ENCODE data around the gene TUT1.
"Not testable (repeated sequence)": the region's sequence is repeated elsewhere in the genome, so short reads cannot be mapped to it uniquely, and the experiment has no call there.

The TUT1 gene

GRCh38 chr11:62552485-62553079 is 38.7 kb downstream of the TUT1 start:
- Histone ChIP-seq H3K36me3 (ENCODE audit: insufficient read depth, low read length) (0 out of 2 replicates have a peak, but pooled peaks cover under 1% of the 10 kb centered on the region), H3K4me2 (ENCODE audit: insufficient read depth, low read length) (no peak overlapping the region), H3K27me3 (ENCODE audit: insufficient read depth, low read length, poor library complexity) (peaks cover 14% of the 10 kb centered on the region), H2AFZ (ENCODE audit: low read depth, low read length) (no peak overlapping the region), H3K27ac (ENCODE audit: low read length) (no peak overlapping the region), H3K9me3 (ENCODE audit: insufficient read depth, low read length, severe bottlenecking) (no peaks in the 10 kb centered on the region), H3K4me3 (ENCODE audit: low read depth in 1 of 2, low read length in 2 of 2) (no peak overlapping the region), H3K4me1 (ENCODE audit: insufficient read depth, low read length) (peaks cover 41% of the 10 kb centered on the region), H4K20me1 (ENCODE audit: insufficient read depth, low read length) (peaks cover 14% of the 10 kb centered on the region), H3K79me2 (ENCODE audit: insufficient read depth, low read length) (no peaks in the 10 kb centered on the region), H3K9ac (ENCODE audit: low read depth, low read length) (no peak overlapping the region)
- no peak for TF ChIP-seq EZH2 (IDR thresholded peaks at IDR 0.05; ENCODE audit: borderline replicate concordance, low read depth, low read length, severe bottlenecking)
- TF ChIP-seq, protein P1, sequence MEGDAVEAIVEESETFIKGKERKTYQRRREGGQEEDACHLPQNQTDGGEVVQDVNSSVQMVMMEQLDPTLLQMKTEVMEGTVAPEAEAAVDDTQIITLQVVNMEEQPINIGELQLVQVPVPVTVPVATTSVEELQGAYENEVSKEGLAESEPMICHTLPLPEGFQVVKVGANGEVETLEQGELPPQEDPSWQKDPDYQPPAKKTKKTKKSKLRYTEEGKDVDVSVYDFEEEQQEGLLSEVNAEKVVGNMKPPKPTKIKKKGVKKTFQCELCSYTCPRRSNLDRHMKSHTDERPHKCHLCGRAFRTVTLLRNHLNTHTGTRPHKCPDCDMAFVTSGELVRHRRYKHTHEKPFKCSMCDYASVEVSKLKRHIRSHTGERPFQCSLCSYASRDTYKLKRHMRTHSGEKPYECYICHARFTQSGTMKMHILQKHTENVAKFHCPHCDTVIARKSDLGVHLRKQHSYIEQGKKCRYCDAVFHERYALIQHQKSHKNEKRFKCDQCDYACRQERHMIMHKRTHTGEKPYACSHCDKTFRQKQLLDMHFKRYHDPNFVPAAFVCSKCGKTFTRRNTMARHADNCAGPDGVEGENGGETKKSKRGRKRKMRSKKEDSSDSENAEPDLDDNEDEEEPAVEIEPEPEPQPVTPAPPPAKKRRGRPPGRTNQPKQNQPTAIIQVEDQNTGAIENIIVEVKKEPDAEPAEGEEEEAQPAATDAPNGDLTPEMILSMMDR (IDR thresholded peaks at IDR 0.05; ENCODE audit: borderline replicate concordance, extremely low read depth, low read length, poor library complexity, severe bottlenecking): no peak
- DNase-seq: no peak
- no peak for ATAC-seq (ENCODE audit: insufficient read depth, low read depth)

- H3K4me1 ChIP-seq (ENCODE audit: insufficient read depth, low read length): peaks cover 31% of the 10 kb centered on the region
- not testable (repeated sequence) for DNase-seq
Observed at GRCh38 chr11:62550478-62550877, 40.8 kb downstream of the TUT1 start.

GRCh38 chr11:62548545-62549335 is 42.6 kb downstream of the TUT1 start:
- Histone ChIP-seq H3K79me2 (ENCODE audit: insufficient read depth, low read length) (no peaks in the 10 kb centered on the region), H3K36me3 (ENCODE audit: insufficient read depth, low read length) (no peaks in the 10 kb centered on the region), H3K27ac (ENCODE audit: low read length) (no peak overlapping the region), H3K4me3 (ENCODE audit: low read depth in 1 of 2, low read length in 2 of 2) (no peak overlapping the region), H3K9ac (ENCODE audit: low read depth, low read length) (no peak overlapping the region), H2AFZ (ENCODE audit: low read depth, low read length) (no peak overlapping the region), H4K20me1 (ENCODE audit: insufficient read depth, low read length) (peaks cover 11% of the 10 kb centered on the region; the same call in 1 of the 2 replicates), H3K27me3 (ENCODE audit: insufficient read depth, low read length, poor library complexity) (peaks cover 51% of the 10 kb centered on the region), H3K4me2 (ENCODE audit: insufficient read depth, low read length) (no peak overlapping the region), H3K4me1 (ENCODE audit: insufficient read depth, low read length) (peaks cover 22% of the 10 kb centered on the region), H3K9me3 (ENCODE audit: insufficient read depth, low read length, severe bottlenecking) (no peaks in the 10 kb centered on the region)
- DNase-seq: no peak
- ATAC-seq (ENCODE audit: insufficient read depth, low read depth): no peak
- TF ChIP-seq EZH2 (IDR thresholded peaks at IDR 0.05; ENCODE audit: borderline replicate concordance, low read depth, low read length, severe bottlenecking): no peak
- TF ChIP-seq, protein P1 (IDR thresholded peaks at IDR 0.05; ENCODE audit: borderline replicate concordance, extremely low read depth, low read length, poor library complexity, severe bottlenecking): no peak

More at GRCh38 chr11:62550478-62550877, 40.8 kb downstream of the TUT1 start:
- ATAC-seq (ENCODE audit: insufficient read depth, low read depth); H4K20me1 ChIP-seq (ENCODE audit: insufficient read depth, low read length); H3K4me3 ChIP-seq (ENCODE audit: low read depth in 1 of 2, low read length in 2 of 2); H3K4me2 ChIP-seq (ENCODE audit: insufficient read depth, low read length); H3K9me3 ChIP-seq (ENCODE audit: insufficient read depth, low read length, severe bottlenecking); H3K36me3 ChIP-seq (ENCODE audit: insufficient read depth, low read length); H2AFZ ChIP-seq (ENCODE audit: low read depth, low read length); H3K27ac ChIP-seq (ENCODE audit: low read length); H3K9ac ChIP-seq (ENCODE audit: low read depth, low read length); H3K79me2 ChIP-seq (ENCODE audit: insufficient read depth, low read length): not testable (repeated sequence)
- H3K27me3 ChIP-seq (ENCODE audit: insufficient read depth, low read length, poor library complexity): peaks cover 35% of the 10 kb centered on the region

DNA sequence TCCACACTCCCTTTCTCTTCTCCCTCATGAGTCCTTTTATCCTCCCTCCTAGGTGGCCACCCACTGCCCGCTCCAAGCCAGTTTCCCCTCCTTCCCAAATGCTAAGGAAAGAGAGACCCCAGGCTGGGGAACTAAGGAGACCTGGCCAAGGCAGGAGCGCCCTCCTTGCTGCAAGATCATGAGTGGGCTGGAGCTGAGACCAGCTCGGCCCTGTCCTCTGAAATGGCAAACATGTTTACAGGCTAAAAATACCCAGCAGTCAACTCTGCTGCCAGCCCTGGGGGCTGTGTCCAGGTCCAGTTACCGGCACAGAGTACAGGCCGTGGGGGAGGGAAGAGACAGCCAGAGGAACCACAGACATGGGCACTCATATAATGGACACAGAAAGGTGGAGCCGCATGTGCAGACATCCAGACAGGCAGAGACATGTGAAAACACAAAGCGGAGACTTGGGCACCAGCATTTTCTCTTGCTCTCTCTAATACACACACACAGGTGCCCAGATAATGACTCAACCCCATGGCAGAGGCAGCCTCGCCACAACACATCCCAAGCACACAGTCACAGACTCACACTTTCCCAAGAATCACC is 43.5 kb downstream of the TUT1 start:
- H3K36me3 ChIP-seq (ENCODE audit: insufficient read depth, low read length): no peaks in the 10 kb centered on the region
- H3K4me1 ChIP-seq (ENCODE audit: insufficient read depth, low read length): peaks cover 22% of the 10 kb centered on the region
- peaks cover 11% of the 10 kb centered on the region; the same call in 1 of the 2 replicates for H4K20me1 ChIP-seq (ENCODE audit: insufficient read depth, low read length)
- H3K27me3 ChIP-seq (ENCODE audit: insufficient read depth, low read length, poor library complexity): peaks cover 60% of the 10 kb centered on the region
- no peaks in the 10 kb centered on the region for H3K9me3 ChIP-seq (ENCODE audit: insufficient read depth, low read length, severe bottlenecking)
- no peak overlapping the region for H3K4me3 ChIP-seq (ENCODE audit: low read depth in 1 of 2, low read length in 2 of 2)
- H3K4me2 ChIP-seq (ENCODE audit: insufficient read depth, low read length): no peak overlapping the region
- H3K9ac ChIP-seq (ENCODE audit: low read depth, low read length): no peak overlapping the region
- no peaks in the 10 kb centered on the region for H3K79me2 ChIP-seq (ENCODE audit: insufficient read depth, low read length)
- ATAC-seq (ENCODE audit: insufficient read depth, low read depth) (no peak), DNase-seq (no peak)
- no peak overlapping the region for H3K27ac ChIP-seq (ENCODE audit: low read length)
- TF ChIP-seq, protein P1 (IDR thresholded peaks at IDR 0.05; ENCODE audit: borderline replicate concordance, extremely low read depth, low read length, poor library complexity, severe bottlenecking): no peak
- no peak for TF ChIP-seq EZH2 (IDR thresholded peaks at IDR 0.05; ENCODE audit: borderline replicate concordance, low read depth, low read length, severe bottlenecking)
- no peak overlapping the region for H2AFZ ChIP-seq (ENCODE audit: low read depth, low read length)

All from DND-41 (cell line).